Breast epithelium (tissue), 4 donors: ENCODE measurements around the gene STAC2. TPM values are rescaled to one million over a fixed set of nuclear protein-coding genes. Genes with fewer than 3 reads are reported as not detected.

Experiments used
- DNase-seq, 2 donors: peaks; one replicate each; pipeline ENCODE4 v3.0.0-alpha.2; 2019; ENCODE audit warnings: low spot score in 2 of 2
- H3K27ac ChIP-seq, 2 donors: fragments of 200-600 bp; sonication (generic) in 1 of 2; one replicate each; pipeline ENCODE4 v1.5.1; 2016 to 2019; ENCODE audit warnings: mild to moderate bottlenecking in 1 of 2
- H3K27me3 ChIP-seq, 2 donors: fragments of 200-600 bp; sonication (generic) in 1 of 2; one replicate each; pipeline versions ENCODE4 v1.5.1 to v1.6.0; 2017 to 2019; ENCODE audit warnings: control low read depth in 1 of 2, mild to moderate bottlenecking in 1 of 2
- H3K36me3 ChIP-seq: fragments of 200-600 bp; one replicate; pipeline ENCODE4 v1.5.1; 2019
- H3K4me1 ChIP-seq, 2 donors: fragments of 200-600 bp; sonication (generic); one replicate each; pipeline ENCODE4 v1.5.1; 2016 to 2019; ENCODE audit warnings: control low read depth in 1 of 2
- H3K4me3 ChIP-seq, 3 donors: fragments of 200-600 bp; sonication (generic); 1 replicate in 2 of 3; 2 replicates in 1 of 3; pipeline ENCODE4 v1.5.1; 2016 to 2019; ENCODE audit warnings: mild to moderate bottlenecking in 3 of 3, moderate library complexity in 2 of 3
- H3K9me3 ChIP-seq, 2 donors: fragments of 200-600 bp; sonication (generic) in 1 of 2; one replicate each; pipeline ENCODE4 v1.5.1; 2016 to 2019; ENCODE audit warnings: control low read depth in 1 of 2
- CTCF ChIP-seq, 3 donors: fragments of 450-650 bp; IDR thresholded peaks; one replicate each; pipeline ENCODE4 v1.5.1; 2016 to 2017; ENCODE audit warnings: antibody characterized with exemption in 3 of 3, mild to moderate bottlenecking in 3 of 3, moderate library complexity in 3 of 3
- POLR2A ChIP-seq: fragments of 450-650 bp; IDR thresholded peaks from one replicate; pipeline ENCODE4 v1.6.1; 2016; ENCODE audit warnings: antibody characterized with exemption, mild to moderate bottlenecking, moderate library complexity
- POLR2AphosphoS5 ChIP-seq, 3 donors: sonication (generic); formaldehyde crosslinking; IDR thresholded peaks; one replicate each; pipeline ENCODE4 v1.6.1; 2017; ENCODE audit warnings: antibody characterized with exemption in 3 of 3
- intact Hi-C: fragments of 100-400 bp; cut with DNase I; formaldehyde crosslinking; loops from one replicate; pipeline ENCODE4 v1.15.1; 2023; ENCODE audit warnings: low total_unique reads
- total RNA-seq, 3 donors: library from RNA; depleted of rRNA; stranded (reverse); fragments of >200 nt; gene quantifications; one replicate each; pipeline ENCODE4 v1.1.0, GENCODE V29; 2016

STAC2 gene
- total RNA-seq, 3 donors from 2014 or later: 26.5 to 121 TPM; not detected in 1

- peaks cover 0 to 3% of the 10 kb centered on the region in 2 donors for H3K27me3 ChIP-seq
- peak overlapping the region in 2 of 3 donors; percentile 21 to 32 for H3K4me3 ChIP-seq
- peak overlapping the region; percentile 85 to 89 for H3K27ac ChIP-seq
- intact Hi-C loops: no loop called here
- H3K36me3 ChIP-seq: no peaks in the 10 kb centered on the region
- H3K9me3 ChIP-seq: no peaks in the 10 kb centered on the region
- TF ChIP-seq CTCF (IDR thresholded peaks at IDR 0.05) (peak in 2 of 3 donors; percentile 40 to 69), POLR2A (no peak)
- peaks cover 7 to 12% of the 10 kb centered on the region in 2 donors for H3K4me1 ChIP-seq
- no peak for DNase-seq
These were observed 6.1 kb upstream of the STAC2 start for GRCh38 chr17:39231591-39232551.

- Histone ChIP-seq H3K36me3 (no peaks in the 10 kb centered on the region), H3K27ac (peak overlapping the region; percentile 85 to 89), H3K4me3 (peak overlapping the region in 2 of 3 donors; percentile 15 to 32), H3K27me3 (peaks cover 0 to 3% of the 10 kb centered on the region in 2 donors), H3K4me1 (peaks cover 9 to 16% of the 10 kb centered on the region in 2 donors), H3K9me3 (no peaks in the 10 kb centered on the region)
- peak in 1 of 2 donors; percentile 89 for DNase-seq
- TF ChIP-seq POLR2AphosphoS5 (IDR thresholded peaks at IDR 0.05) (peak in 2 of 3 donors; percentile 75 to 87), CTCF (IDR thresholded peaks at IDR 0.05) (no peak)
- intact Hi-C loops: no loop called here
These were observed 5.4 kb upstream of the STAC2 start for GRCh38 chr17:39231091-39231561.

- Histone ChIP-seq H3K4me1 (peaks cover 12 to 13% of the 10 kb centered on the region in 2 donors), H3K27me3 (peaks cover 0 to 6% of the 10 kb centered on the region in 2 donors), H3K4me3 (no peak overlapping the region), H3K27ac (peak overlapping the region; percentile 85 to 89), H3K36me3 (no peaks in the 10 kb centered on the region), H3K9me3 (no peaks in the 10 kb centered on the region)
- DNase-seq: no peak
- intact Hi-C loops: no loop called here
- TF ChIP-seq CTCF (IDR thresholded peaks at IDR 0.05) (no peak), POLR2A (no peak), POLR2AphosphoS5 (IDR thresholded peaks at IDR 0.05) (no peak)
These were observed 4.6 kb upstream of the STAC2 start for GRCh38 chr17:39230361-39230760.

- intact Hi-C loops: loop anchor here (1.0 kb wide), 1 partner anchor 9 kb away; no protein-coding TSS in a partner anchor
- Histone ChIP-seq H3K27me3 (peaks cover 7% of the 10 kb centered on the region in 2 donors), H3K27ac (peak overlapping the region; percentile 29 to 71), H3K9me3 (no peaks in the 10 kb centered on the region), H3K4me3 (peak overlapping the region in 1 of 3 donors; percentile 15), H3K4me1 (peaks cover 12 to 13% of the 10 kb centered on the region in 2 donors), H3K36me3 (no peaks in the 10 kb centered on the region)
- DNase-seq: no peak
- TF ChIP-seq POLR2AphosphoS5 (IDR thresholded peaks at IDR 0.05) (no peak), CTCF (IDR thresholded peaks at IDR 0.05) (no peak), POLR2A (no peak)
These were observed 3.6 kb upstream of the STAC2 start for GRCh38 chr17:39229274-39229913.
